COR-L47 (cell line): ENCODE data around the gene MORN1.

Experiments used
- DNase-seq: peaks from one replicate; lab custom pipeline; 2025; lab: John Stamatoyannopoulos, UW

Gene MORN1

GRCh38 chr1:2404890-2405511 lies 13.6 kb upstream of the MORN1 start:
- no peak for DNase-seq

- DNase-seq: no peak
These were observed 13.0 kb upstream of the MORN1 start for GRCh38 chr1:2404142-2404889.

- DNase-seq: no peak
These were observed 11.9 kb upstream of the MORN1 start for GRCh38 chr1:2403273-2403672.

GRCh38 chr1:2402420-2402819 lies 11.1 kb upstream of the MORN1 start:
- no peak for DNase-seq

GRCh38 chr1:2400950-2401649 lies 9.7 kb upstream of the MORN1 start:
- DNase-seq: no peak

- DNase-seq: no peak
These were observed 9.2 kb upstream of the MORN1 start for GRCh38 chr1:2400576-2400909.

- no peak for DNase-seq
These were observed 8.7 kb upstream of the MORN1 start for GRCh38 chr1:2399890-2400575.

GRCh38 chr1:2398871-2399270 lies 7.5 kb upstream of the MORN1 start:
- no peak for DNase-seq

- no peak for DNase-seq
These were observed 5.8 kb upstream of the MORN1 start for GRCh38 chr1:2397007-2397679.

- no peak for DNase-seq
These were observed 5.1 kb upstream of the MORN1 start for GRCh38 chr1:2396476-2396875.

- DNase-seq: no peak
These were observed 4.7 kb upstream of the MORN1 start for GRCh38 chr1:2396059-2396458.

- no peak for DNase-seq
These were observed 3.9 kb upstream of the MORN1 start for GRCh38 chr1:2395245-2395644.

- no peak for DNase-seq
These were observed 3.4 kb upstream of the MORN1 start for GRCh38 chr1:2394761-2395160.

GRCh38 chr1:2394220-2394619 lies 2.9 kb upstream of the MORN1 start:
- no peak for DNase-seq

GRCh38 chr1:2393471-2393877 lies 2.1 kb upstream of the MORN1 start:
- no peak for DNase-seq

- no peak for DNase-seq
These were observed 1.3 kb upstream of the MORN1 start for GRCh38 chr1:2392686-2393085.

GRCh38 chr1:2391931-2392509 lies 666 bp upstream of the MORN1 start:
- no peak for DNase-seq

GRCh38 chr1:2389644-2390043 lies 1.7 kb downstream of the MORN1 start:
- DNase-seq: no peak

GRCh38 chr1:2388004-2388913 lies 3.1 kb downstream of the MORN1 start:
- DNase-seq: no peak
